Neutrophil (primary cell): Measurements from ENCODE around the gene PHKB.

Experiments
- H3K27ac ChIP-seq: fragments of 200-600 bp; sonication (generic); 2 replicates; pipeline ENCODE4 v1.5.1; 2016; ENCODE audit warnings: mild to moderate bottlenecking, moderate library complexity
- H3K27me3 ChIP-seq: fragments of 200-600 bp; sonication (generic); 2 replicates; pipeline ENCODE4 v1.6.0; 2016; ENCODE audit warnings: mild to moderate bottlenecking
- H3K36me3 ChIP-seq: fragments of 200-600 bp; sonication (generic); 2 replicates; pipeline ENCODE4 v1.5.1; 2017
- H3K4me1 ChIP-seq, 2 experiments: fragments of 200-600 bp in 1 of 2; sonication (generic) in 1 of 2; 1 replicate in 1 of 2; 2 replicates in 1 of 2; pipeline versions ENCODE4 v1.5.1 to v1.6.1; 2013 to 2016; ENCODE audit warnings: low read depth in 1 of 2, low read length in 1 of 2, mild to moderate bottlenecking in 1 of 2, moderate library complexity in 1 of 2; ENCODE audit not compliant: control insufficient read depth in 1 of 2, insufficient read depth in 1 of 2
- H3K4me3 ChIP-seq, 2 experiments: fragments of 200-600 bp in 1 of 2; sonication (generic) in 1 of 2; 1 replicate in 1 of 2; 2 replicates in 1 of 2; pipeline ENCODE4 v1.5.1; 2013 to 2016; ENCODE audit warnings: low read depth in 1 of 2, low read length in 1 of 2, mild to moderate bottlenecking in 1 of 2, moderate library complexity in 1 of 2
- H3K9me3 ChIP-seq: fragments of 200-600 bp; sonication (generic); 2 replicates; pipeline ENCODE4 v1.5.1; 2016
- TF ChIP-seq, protein P1 (sequence below): fragments of 200-600 bp; sonication (generic); IDR thresholded peaks from 2 replicates; pipeline ENCODE4 v1.5.1; 2016; ENCODE audit warnings: antibody characterized with exemption

The PHKB gene

DNA sequence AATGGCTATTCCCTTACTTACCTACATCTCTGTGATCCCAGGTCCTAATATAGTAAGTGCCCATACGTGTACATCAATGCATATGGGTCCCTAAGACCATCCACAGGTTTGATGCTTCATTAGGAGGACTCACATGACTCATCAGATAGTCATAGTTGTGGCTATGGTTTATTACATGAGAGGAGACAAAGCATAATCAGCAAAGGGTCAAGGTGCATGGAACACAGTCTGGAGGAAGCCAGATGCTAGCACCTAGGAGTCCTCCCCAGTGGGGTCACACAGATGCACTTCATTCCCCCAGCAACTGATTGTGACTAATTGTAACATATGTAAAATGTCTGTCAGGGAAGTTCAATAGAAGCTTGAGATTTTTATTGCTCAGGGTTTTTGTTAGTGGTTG is 42.8 kb downstream of the PHKB start:
- Histone ChIP-seq H3K27ac (no peak overlapping the region), H3K9me3 (no peaks in the 10 kb centered on the region), H3K4me3 (no peak overlapping the region), H3K27me3 (no peaks in the 10 kb centered on the region), H3K36me3 (peaks cover 68% of the 10 kb centered on the region), H3K4me1 (peaks cover 12 to 18% of the 10 kb centered on the region in 2 experiments)
- TF ChIP-seq, protein P1, sequence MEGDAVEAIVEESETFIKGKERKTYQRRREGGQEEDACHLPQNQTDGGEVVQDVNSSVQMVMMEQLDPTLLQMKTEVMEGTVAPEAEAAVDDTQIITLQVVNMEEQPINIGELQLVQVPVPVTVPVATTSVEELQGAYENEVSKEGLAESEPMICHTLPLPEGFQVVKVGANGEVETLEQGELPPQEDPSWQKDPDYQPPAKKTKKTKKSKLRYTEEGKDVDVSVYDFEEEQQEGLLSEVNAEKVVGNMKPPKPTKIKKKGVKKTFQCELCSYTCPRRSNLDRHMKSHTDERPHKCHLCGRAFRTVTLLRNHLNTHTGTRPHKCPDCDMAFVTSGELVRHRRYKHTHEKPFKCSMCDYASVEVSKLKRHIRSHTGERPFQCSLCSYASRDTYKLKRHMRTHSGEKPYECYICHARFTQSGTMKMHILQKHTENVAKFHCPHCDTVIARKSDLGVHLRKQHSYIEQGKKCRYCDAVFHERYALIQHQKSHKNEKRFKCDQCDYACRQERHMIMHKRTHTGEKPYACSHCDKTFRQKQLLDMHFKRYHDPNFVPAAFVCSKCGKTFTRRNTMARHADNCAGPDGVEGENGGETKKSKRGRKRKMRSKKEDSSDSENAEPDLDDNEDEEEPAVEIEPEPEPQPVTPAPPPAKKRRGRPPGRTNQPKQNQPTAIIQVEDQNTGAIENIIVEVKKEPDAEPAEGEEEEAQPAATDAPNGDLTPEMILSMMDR: no peak

- TF ChIP-seq, protein P1: no peak
- no peak overlapping the region for H3K4me3 ChIP-seq
- peaks cover 61% of the 10 kb centered on the region for H3K36me3 ChIP-seq
- H3K9me3 ChIP-seq: no peaks in the 10 kb centered on the region
- no peaks in the 10 kb centered on the region for H3K27me3 ChIP-seq
- H3K27ac ChIP-seq: no peak overlapping the region
- peaks cover 12 to 18% of the 10 kb centered on the region in 2 experiments for H3K4me1 ChIP-seq
Measured at GRCh38 chr16:47504599-47504998, 43.5 kb downstream of the PHKB start.

GRCh38 chr16:47506800-47507199 is 45.7 kb downstream of the PHKB start:
- no peaks in the 10 kb centered on the region for H3K27me3 ChIP-seq
- TF ChIP-seq, protein P1: no peak
- H3K4me3 ChIP-seq: no peak overlapping the region
- peaks cover 12 to 18% of the 10 kb centered on the region in 2 experiments for H3K4me1 ChIP-seq
- H3K27ac ChIP-seq: peak overlapping the region; percentile 49
- H3K36me3 ChIP-seq: peaks cover 43% of the 10 kb centered on the region
- H3K9me3 ChIP-seq: no peaks in the 10 kb centered on the region

DNA sequence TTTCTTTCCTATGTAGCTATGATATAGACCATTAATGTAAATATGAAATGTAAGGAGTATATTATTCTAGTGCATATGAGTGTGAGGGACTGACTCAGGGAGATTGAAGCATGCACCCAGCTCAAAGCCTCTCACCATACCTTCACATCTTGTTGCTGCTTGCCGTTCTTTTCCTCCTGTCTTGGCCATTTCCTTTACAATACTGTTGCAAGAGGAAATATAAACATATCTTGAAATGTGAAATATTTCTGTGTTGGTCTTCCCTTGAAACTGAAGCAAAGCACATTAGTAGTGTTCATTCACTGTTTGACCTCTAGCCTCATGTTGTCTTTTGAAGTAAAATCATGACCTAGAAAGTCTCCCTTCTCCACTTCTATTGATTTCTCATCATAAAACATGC is 46.6 kb downstream of the PHKB start:
- peaks cover 12 to 18% of the 10 kb centered on the region in 2 experiments for H3K4me1 ChIP-seq
- H3K36me3 ChIP-seq: peaks cover 41% of the 10 kb centered on the region
- TF ChIP-seq, protein P1: no peak
- no peak overlapping the region for H3K4me3 ChIP-seq
- peak overlapping the region; percentile 49 for H3K27ac ChIP-seq
- H3K27me3 ChIP-seq: no peaks in the 10 kb centered on the region
- no peaks in the 10 kb centered on the region for H3K9me3 ChIP-seq

DNA sequence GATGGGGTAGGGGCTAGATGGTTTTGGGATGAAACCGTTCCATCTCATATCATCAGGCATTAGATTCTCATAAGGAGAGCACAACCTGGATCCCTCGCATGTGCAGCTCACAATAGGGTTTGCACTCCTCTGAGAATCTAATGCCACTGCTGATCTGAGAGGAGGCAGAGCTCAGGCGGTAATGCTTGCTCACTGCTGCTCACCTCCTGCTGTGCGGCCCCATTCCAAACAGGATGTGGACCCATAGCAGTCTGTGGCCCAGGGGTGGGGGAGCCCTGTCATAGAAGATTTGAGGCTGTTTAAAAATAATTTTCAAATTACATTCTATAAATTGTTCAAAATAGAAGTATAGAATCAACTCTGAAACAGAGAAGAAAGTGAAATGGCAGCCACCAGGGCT is 50.8 kb downstream of the PHKB start:
- peaks cover 49% of the 10 kb centered on the region for H3K36me3 ChIP-seq
- no peak overlapping the region for H3K27ac ChIP-seq
- no peaks in the 10 kb centered on the region for H3K27me3 ChIP-seq
- H3K9me3 ChIP-seq: no peaks in the 10 kb centered on the region
- peaks cover 12 to 13% of the 10 kb centered on the region in 2 experiments for H3K4me1 ChIP-seq
- H3K4me3 ChIP-seq: no peak overlapping the region
- TF ChIP-seq, protein P1: no peak

- Histone ChIP-seq H3K27ac (no peak overlapping the region), H3K4me1 (no peaks in the 10 kb centered on the region), H3K27me3 (no peaks in the 10 kb centered on the region), H3K9me3 (no peaks in the 10 kb centered on the region), H3K36me3 (peaks cover 29% of the 10 kb centered on the region), H3K4me3 (no peak overlapping the region)
- TF ChIP-seq, protein P1: no peak
Measured at GRCh38 chr16:47519037-47519436, 57.9 kb downstream of the PHKB start.
